RWPE1 (cell line): Measurements from ENCODE around the gene C11orf24.

Source experiments
- CTCF ChIA-PET: fragments of 350-600 bp; sonication (Branson Sonifier 250); formaldehyde crosslinking; extraction: SDS; loops from one replicate; lab custom pipeline; 2021; lab: Yijun Ruan, JAX
- POLR2A ChIA-PET: fragments of 400-600 bp; formaldehyde crosslinking; extraction: SDS; loops from one replicate; lab custom pipeline; 2020; ENCODE audit warnings: antibody characterized with exemption; ENCODE audit not compliant: low non-redundant PET; lab: Yijun Ruan, JAX
- DNase-seq: peaks from one replicate; pipeline ENCODE4 v3.0.0; 2012; ENCODE audit warnings: low spot score
- H3K27ac ChIP-seq: fragments of 450-650 bp; 2 replicates; pipeline ENCODE4 v1.5.1; 2017
- TF ChIP-seq, protein P1 (sequence below): fragments of 450-650 bp; conservative IDR thresholded peaks from 2 replicates; pipeline ENCODE4 v1.5.1; 2017; ENCODE audit warnings: low read depth, mild to moderate bottlenecking

C11orf24 gene

GRCh38 chr11:68213555-68214172 lies 58.1 kb downstream of the C11orf24 start:
- peak; percentile 77 for DNase-seq
- CTCF ChIA-PET: interaction anchor here (0.7 kb wide), 2 partner anchors 8 to 51 kb away, joined by 3 to 4 read pairs; no protein-coding TSS in a partner anchor
- POLR2A ChIA-PET: no interaction called here
- TF ChIP-seq, protein P1, sequence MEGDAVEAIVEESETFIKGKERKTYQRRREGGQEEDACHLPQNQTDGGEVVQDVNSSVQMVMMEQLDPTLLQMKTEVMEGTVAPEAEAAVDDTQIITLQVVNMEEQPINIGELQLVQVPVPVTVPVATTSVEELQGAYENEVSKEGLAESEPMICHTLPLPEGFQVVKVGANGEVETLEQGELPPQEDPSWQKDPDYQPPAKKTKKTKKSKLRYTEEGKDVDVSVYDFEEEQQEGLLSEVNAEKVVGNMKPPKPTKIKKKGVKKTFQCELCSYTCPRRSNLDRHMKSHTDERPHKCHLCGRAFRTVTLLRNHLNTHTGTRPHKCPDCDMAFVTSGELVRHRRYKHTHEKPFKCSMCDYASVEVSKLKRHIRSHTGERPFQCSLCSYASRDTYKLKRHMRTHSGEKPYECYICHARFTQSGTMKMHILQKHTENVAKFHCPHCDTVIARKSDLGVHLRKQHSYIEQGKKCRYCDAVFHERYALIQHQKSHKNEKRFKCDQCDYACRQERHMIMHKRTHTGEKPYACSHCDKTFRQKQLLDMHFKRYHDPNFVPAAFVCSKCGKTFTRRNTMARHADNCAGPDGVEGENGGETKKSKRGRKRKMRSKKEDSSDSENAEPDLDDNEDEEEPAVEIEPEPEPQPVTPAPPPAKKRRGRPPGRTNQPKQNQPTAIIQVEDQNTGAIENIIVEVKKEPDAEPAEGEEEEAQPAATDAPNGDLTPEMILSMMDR: no peak
- H3K27ac ChIP-seq: peak overlapping the region; percentile 98

- peak within 1 kb of the TSS; percentile 98 for H3K27ac ChIP-seq
- peak; percentile 23 for DNase-seq
- CTCF ChIA-PET: interaction anchor here (0.5 kb wide), 1 partner anchor 20 kb away, joined by 3 read pairs; no protein-coding TSS in a partner anchor
- TF ChIP-seq, protein P1: no peak
- POLR2A ChIA-PET: no interaction called here
Measured at GRCh38 chr11:68213135-68213515, 58.6 kb downstream of the C11orf24 start, which contains the start of gene KMT5B. Gene KMT5B, minus strand, starts transcription at chr11:68213296. Its CDS starts 23,220 bp downstream, at chr11:68190076.

DNA sequence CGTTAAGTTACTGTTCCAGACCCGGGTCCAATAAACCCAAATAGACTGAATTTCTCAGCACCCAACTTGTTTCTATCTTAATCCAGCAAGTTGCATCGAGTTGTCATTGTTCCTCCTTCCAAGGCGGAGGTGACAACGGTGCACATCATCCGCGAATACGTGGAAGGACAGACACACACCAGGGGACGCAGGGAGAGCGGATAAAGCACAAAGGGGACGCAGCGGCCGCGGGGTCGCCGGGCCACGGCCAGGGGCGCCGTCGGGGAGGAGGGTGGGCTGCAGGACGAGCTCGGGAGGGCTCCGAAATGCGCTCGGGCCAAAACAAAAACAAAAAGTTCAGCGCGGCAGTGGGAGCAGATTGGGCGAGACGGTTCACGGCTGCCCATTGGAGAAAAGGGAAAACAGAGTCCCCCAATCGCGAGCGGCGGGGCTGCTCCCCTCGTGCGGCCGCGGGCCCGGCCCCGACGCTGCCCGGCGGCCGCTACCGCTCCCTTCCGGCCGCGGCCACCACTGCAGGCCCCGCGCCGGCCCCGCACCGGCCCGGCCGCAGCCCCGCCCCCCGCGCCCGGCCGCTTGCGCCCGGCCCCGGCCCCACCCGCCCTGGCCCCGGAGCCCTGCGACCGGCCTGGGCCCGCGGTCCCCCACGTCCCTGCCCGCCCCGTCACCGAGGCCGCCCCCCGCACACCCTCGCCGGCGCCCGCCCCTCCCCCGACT lies 59.2 kb downstream of the C11orf24 start:
- POLR2A ChIA-PET: no interaction called here
- TF ChIP-seq, protein P1: peak; percentile 65
- peak; percentile 75 for DNase-seq
- H3K27ac ChIP-seq: peak overlapping the region; percentile 98
- CTCF ChIA-PET: interaction anchor here (0.5 to 0.7 kb wide), 3 partner anchors 20 to 839 kb away, joined by 3 to 4 read pairs (median 3); no protein-coding TSS in a partner anchor

DNA sequence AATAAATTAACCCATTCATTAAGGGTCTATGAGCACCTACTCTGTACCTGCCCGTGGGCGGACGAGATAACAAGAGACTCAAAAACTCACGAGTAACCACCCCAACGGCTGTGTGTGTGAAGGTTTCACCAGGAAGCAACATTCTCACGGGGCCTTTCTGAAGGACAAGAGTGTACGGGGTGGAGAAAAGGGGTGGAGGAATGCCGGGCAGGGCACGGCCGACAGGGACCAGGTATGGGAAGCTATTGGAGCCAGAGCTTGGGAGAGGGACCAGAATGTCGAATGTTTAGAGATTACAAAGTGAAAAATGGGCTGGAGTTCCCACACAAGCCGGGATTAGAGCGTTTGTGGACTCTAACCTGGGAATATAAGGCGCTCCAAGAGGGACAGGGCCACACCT lies 60.2 kb downstream of the C11orf24 start:
- TF ChIP-seq, protein P1: no peak
- H3K27ac ChIP-seq: no peak overlapping the region
- POLR2A ChIA-PET: no interaction called here
- CTCF ChIA-PET: no interaction called here
- peak; percentile 24 for DNase-seq
